Thyroid gland (tissue), 4 donors: ENCODE results near the gene ARX.

Experiments
- POLR2A ChIP-seq, 2 donors: fragments of 450-650 bp; IDR thresholded peaks; one replicate each; pipeline ENCODE4 v1.6.1; 2017; ENCODE audit warnings: antibody characterized with exemption in 2 of 2, mild to moderate bottlenecking in 2 of 2, moderate library complexity in 1 of 2
- TF ChIP-seq, protein P1 (sequence below), 6 experiments: fragments of 200-600 bp in 3 of 6; fragments of 450-650 bp in 3 of 6; sonication (generic) in 3 of 6; IDR thresholded peaks; one replicate each; pipeline ENCODE4 v1.5.1; 2016 to 2019; ENCODE audit warnings: antibody characterized with exemption in 6 of 6, mild to moderate bottlenecking in 2 of 6, inconsistent platforms in 1 of 6, moderate library complexity in 1 of 6

DNA sequence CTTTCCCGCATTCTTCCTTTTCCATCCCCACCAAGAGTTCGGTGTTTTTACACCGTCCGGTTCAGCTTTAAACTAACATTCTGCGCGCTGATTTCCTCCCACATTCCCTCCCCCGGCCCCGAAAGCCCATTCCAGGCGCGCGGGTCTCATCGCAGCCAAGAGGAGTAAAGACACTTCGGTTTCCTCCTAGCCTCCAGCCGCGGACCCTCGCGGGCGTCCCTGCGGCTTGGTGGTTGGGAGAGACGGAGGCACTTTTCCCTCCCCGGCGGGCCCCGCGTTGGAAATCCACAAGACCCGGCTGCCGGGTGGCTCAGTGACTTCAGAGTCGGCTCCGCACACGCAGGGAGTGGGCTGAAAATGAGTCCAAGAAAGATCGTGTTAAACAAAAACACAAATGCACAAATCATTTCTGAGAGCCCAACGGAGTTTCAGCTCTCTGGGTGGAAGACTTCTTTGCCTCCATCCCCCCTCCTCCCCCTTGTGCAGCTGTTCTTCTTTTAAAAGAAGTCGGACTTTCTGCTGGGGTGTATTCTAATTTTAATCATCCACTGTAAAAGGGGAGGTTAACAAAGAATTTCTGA lies 2.0 kb upstream of the ARX start:
- TF ChIP-seq, protein P1, sequence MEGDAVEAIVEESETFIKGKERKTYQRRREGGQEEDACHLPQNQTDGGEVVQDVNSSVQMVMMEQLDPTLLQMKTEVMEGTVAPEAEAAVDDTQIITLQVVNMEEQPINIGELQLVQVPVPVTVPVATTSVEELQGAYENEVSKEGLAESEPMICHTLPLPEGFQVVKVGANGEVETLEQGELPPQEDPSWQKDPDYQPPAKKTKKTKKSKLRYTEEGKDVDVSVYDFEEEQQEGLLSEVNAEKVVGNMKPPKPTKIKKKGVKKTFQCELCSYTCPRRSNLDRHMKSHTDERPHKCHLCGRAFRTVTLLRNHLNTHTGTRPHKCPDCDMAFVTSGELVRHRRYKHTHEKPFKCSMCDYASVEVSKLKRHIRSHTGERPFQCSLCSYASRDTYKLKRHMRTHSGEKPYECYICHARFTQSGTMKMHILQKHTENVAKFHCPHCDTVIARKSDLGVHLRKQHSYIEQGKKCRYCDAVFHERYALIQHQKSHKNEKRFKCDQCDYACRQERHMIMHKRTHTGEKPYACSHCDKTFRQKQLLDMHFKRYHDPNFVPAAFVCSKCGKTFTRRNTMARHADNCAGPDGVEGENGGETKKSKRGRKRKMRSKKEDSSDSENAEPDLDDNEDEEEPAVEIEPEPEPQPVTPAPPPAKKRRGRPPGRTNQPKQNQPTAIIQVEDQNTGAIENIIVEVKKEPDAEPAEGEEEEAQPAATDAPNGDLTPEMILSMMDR (IDR thresholded peaks at IDR 0.05), result no peak
- no peak for TF ChIP-seq POLR2A (IDR thresholded peaks at IDR 0.05)
